NCI-H1417 treated with DMSO at 0.1 percent for 48 hours (cell line): ENCODE measurements around the gene SH3PXD2A.
"Not testable (repeated sequence)": the region's sequence is repeated elsewhere in the genome, so short reads cannot be mapped to it uniquely, and the experiment has no call there.

Source experiments
- DNase-seq: peaks from one replicate; lab custom pipeline; 2025; lab: John Stamatoyannopoulos, UW

The SH3PXD2A gene

DNA sequence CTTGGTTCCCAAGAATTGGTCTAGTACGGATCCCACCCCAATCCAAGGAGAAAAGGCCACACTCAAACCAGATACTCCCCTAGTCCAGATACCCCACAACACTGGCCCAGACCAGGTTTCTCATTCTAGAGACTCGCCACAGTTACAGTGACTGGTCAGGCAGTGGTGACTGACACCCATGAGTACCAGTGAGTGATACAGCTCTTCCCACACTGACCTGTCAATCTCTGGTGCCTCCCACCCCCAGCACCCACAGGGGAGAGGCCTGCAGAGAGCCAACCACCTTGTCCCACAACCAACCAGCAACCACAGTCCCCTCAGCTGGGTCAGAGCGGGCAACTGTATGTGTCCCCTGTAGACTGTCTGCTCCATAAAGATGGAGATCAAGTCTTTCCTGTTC lies 209.1 kb downstream of the SH3PXD2A start:
- DNase-seq = no peak

DNA sequence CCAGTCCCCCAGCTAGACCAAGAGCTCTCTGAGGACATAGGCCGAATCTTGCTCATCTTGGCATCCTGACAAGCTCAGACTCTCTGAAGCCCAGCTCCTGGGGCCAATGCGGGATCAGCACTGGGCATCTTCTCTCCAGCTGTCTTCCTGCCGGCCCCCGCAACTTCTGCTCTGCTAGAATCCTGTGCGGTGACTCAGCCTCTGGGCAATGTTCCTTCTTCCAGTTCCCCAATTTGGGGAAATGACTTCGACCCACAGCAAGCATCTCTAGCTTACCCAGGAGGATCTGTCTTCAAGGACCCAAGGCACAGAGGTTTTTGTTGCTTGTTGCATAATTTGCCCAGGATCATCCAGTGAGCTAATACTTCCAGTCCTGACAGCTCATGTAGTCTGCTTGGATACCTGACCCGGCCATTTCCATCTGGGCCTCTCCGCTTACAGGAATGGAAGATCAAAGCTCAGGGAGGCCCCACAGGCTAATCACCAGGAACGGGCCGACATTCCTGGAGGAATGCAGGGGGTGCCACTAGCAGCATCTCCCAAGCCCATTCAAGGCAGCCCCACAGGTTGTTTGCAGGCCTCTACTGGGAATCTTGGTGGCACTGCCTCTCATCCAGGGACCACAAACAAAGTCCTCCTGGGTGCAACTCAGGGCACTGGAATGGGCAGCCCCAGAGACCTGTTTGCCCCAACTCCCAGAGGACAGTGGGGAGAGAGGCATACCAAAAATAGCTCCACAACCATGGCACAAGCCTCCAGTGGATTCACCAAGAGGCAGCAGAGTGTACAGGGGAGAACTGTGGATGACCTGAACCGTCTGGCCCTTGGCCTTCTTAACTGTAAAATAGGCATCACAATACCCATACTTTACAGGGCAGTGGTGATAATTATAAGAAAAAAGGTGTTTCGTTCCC lies 210.0 kb downstream of the SH3PXD2A start:
- no peak for DNase-seq

DNA sequence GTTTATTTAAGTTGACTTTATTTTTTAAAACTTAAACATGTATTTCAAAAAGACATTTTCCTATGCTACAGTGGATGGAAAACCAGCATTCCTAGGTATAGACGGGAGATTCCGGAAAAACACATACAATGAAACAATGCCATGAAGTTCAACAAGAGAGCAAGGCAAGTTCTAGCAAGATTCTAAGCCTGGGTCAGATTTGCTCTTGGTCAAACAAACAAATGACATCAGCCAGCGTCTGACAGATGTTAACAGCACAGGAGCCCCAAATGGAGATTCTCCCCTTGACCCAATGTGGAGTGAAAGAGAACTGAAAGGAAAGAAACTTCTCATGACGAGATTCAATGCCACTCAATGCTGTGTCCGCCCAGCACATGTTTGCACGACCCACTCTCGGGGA lies 212.0 kb downstream of the SH3PXD2A start:
- DNase-seq = no peak

- no peak for DNase-seq
Observed at GRCh38 chr10:103641326-103641725, 214.1 kb downstream of the SH3PXD2A start.

DNA sequence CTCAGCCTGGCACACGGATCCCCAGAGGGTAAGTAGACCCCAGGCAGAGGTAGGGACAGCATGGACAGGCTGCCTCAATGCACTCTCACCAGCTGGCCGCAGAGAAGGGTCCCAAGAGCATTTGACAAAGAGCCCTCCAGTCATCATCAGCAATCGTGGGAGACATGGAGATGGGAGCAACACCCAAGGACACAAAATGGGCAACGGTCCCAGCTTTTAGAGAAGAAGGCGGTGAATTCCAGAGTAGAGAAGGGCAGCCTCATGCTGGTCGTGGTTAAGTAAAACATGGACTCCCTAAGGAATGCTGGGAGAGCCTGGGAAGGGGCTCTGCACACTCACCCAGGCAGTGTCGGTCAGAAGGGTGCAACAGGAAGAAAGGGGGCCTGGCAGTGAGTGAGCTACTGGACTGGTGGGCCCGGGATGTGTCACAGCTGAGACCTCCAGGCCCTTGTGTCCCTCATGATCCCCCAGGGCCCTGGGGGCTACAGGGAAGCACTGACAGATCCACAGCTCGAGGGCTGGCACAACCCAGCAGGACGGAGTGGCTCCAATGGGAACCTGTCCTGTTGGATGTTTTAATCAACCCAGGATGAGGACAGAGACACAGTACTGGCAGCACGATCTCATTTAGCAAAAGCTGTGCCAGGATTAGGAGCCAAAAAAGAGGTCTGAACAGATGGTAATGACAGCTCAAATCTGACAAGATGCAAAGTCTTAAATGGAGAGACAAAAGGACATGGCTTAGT lies 214.8 kb downstream of the SH3PXD2A start:
- no peak for DNase-seq

GRCh38 chr10:103638948-103639347 lies 216.4 kb downstream of the SH3PXD2A start:
- no peak for DNase-seq

DNA sequence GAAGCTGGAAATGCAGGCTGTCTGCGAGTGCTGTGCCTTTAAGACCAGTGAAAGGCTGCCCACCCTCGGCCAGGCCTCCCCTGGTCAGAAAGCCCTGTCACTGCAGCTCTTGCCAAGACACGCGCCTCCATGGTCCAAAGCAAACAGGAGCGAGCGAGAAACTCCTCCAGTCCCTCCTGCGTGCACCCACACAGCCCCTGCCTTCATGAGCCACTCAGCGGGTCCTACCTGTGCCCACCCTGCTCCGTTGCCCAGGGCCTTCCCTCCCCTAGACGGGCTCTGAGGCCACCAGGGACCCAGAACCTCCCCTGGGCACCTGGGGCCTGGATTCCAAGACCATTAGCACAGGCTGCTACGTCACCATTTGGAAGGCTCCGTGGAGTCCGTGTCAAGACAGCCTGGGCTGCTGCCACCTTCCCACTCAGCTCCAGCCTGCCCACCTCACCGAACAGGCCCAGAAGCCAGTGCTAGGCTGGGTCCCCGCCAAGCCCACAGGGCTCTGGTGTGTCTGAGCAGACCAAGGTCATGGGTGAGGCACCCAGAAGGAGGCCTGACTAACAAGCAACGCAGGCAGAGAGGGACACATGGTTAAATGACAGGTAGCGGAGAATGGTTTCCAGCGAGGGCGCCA lies 217.3 kb downstream of the SH3PXD2A start:
- no peak for DNase-seq

DNA sequence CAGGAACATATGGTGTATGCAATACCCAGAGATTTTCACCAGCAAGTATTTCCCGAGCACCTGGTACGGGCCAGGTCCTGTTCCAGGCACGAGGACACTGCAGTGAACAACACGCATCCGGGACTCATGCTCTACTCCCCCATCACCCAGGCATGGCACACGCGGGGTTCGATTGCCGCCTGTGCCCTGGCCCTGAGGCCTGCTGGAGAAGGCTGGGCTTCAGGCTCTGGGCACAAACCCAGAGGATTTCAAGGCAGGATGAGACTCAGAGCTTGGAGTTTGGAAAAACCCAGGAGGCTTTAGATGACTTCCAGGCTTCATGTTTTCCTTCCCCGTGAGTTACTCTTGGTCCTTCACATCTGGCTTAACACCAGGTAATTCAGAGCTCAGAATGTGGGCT lies 218.4 kb downstream of the SH3PXD2A start:
- DNase-seq = no peak

GRCh38 chr10:103636492-103636891 lies 218.9 kb downstream of the SH3PXD2A start:
- DNase-seq = no peak

DNA sequence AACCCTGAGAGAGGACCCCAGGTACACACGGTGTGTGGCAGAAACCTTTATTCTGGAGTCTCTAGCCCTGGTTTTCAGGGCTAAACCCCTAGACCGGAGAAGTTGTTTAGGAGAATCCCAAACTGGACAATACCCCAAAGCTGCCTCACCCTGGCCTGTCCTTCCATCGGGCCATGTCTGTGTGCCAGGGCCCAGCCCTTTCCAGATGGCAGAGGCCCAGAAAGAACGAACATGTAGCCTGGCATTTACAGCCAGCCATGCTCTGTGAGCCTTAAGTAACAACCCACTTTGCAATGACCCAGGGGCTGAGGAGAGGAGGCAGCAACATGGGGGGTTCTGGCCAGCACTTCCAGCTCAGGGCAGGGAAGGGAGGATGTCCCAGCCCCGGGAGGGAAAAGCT lies 219.8 kb downstream of the SH3PXD2A start:
- no peak for DNase-seq

DNA sequence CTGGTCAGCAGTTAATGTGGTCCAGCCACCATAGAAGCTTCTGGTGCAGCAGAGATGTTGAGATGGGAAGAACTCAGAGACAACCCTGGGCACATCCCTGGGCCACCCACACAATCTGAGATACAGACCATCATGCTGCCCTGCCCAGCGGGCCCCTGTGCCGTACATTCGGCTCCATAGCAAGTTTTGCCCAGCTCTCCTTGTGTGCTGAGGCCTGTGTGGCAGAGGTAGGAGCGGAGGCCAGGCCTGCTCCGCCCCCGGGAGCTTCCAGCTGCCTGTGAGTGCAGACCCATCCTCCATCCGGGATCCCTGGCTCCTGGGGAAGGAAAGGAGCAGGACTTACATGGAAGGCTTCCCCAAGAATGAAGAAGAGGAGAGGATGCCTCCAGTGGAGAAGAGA lies 221.5 kb downstream of the SH3PXD2A start:
- no peak for DNase-seq

GRCh38 chr10:103632871-103633270 lies 222.5 kb downstream of the SH3PXD2A start:
- not testable (repeated sequence) for DNase-seq

GRCh38 chr10:103632247-103632642 lies 223.1 kb downstream of the SH3PXD2A start:
- DNase-seq = no peak

DNA sequence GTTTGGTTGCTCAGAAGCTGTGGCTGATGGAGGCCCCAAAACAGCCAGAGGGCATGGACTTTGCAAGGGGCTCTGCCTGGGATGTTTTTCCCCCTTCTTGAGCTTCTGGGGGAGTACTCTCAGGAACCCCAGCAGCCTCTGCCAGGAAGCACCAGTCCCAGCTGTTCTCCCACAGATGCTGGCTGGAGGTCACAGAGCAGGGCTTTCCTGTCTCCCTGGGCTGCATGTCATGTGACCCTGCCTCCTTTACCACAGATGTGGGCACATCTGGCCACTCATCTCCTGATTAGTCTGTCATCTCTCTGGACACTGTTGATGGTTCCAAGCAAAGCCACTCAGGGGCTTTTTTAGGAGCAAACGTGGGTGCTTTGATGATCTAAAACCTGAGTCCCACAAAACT lies 225.2 kb downstream of the SH3PXD2A start:
- no peak for DNase-seq

DNA sequence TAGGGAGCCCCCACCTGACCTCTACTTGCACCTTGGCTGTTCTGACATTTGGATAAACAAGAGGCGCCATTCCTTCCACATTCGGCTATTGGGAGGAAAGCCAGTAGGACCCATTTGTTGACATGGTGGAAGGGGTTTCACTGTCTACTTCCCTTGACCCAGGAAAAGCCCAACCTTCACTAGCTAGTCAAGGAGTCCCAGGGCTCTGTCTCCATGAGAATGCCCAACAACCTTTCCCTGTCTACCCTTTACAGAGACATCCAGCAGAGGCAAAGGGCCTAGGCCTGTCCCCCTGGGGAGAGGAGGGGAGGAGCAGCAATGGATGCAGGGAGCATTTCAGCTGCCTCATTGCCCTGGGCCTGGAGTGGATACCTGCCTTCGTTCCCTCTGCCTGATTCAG lies 225.8 kb downstream of the SH3PXD2A start:
- no peak for DNase-seq

DNA sequence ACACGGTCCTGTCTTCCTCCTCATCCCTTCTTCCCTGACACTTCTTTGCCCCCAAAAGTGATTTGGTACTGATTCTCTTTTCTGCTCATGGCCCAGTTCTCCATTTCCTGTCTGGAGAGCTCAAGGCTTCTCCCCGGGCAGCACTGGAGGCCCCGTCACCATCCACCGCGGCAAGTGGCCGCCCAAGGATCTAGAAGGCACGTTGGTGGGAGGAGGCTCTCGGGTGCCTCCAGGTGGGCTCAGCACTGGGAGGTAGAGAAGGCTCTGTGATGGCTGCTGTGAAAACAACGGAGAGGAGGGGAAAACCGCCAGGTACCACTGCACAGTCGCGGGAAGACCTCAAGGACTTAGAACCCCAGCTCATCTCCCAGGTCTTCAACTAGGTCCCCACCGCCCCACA lies 227.5 kb downstream of the SH3PXD2A start:
- DNase-seq = no peak

DNA sequence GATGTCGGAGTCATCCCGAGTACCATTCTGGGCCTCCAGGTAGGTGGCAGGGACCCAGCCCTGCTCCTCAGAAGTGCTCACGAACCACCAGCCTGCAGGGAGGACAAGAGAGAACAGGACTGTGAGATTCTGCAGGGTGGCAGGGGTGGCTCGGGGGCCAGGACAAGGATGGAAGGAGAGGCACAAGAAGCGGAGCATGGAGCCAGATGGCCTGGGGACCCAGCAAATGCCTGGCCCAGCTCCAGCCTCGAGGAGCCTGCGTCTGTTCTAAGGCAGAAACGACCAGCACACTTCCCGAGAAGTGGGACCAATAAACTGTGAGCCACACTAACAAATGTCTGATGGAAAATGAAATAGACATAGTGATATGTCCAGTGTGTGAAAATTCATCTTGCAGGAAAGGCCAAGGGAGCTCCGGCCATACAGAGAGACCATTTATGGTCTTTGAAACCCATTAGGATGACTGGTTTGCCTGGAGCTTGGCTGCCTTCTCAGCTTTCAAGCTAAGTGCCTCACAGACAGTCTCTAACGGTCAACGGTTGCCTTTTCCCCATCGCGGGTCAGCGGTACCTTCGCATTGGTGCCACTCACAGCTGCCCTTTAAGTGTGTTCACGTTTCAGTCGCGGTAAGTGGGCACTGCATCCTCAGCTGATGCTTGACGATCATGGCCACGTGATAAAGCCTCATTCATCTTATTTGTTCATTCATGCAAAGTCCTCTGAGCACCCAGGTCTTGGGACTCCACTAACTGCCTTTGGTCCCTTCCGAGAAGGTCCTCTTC lies 228.1 kb downstream of the SH3PXD2A start:
- DNase-seq = no peak

DNA sequence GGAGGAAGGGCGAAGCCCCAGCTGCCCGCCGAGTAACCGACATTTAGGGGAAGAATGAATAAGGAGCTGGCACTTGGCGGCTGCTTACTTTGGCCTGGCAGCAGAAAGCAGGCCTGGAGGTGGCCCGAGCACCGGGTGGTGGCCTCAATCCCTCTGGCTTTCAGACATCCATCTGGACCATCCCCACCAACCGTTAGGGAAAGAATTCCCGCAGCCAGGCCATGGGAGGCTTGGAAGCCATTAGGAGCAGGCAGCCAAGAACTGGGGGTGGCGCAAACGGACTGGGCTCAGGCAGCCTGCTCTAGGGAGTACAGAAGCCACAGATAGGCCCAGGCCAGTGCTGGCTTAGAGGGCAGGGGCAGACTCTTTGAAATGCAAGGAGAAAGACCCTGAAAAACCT lies 229.2 kb downstream of the SH3PXD2A start:
- DNase-seq = no peak

- DNase-seq = no peak
Observed at GRCh38 chr10:103622935-103623574, 232.3 kb downstream of the SH3PXD2A start.

DNA sequence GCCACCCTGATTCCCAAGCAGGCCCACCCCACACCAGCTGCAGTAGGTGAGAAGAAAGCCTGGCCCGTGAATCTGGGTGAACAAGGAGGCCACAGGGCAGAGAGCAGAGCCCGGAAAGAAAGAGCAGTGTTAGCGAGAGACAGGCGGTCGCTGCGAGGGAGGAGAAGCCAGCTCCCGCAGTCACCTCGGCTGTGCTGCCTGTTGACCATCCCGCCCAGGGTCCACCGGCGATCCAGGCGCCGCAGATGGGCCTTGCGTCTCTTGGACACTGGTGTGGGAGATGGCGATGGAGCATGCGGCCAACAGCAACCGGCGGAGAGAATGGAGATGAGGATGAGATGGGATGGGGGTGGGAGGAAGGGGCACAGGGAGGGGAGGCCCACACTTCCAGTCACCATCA lies 233.1 kb downstream of the SH3PXD2A start:
- DNase-seq = no peak

GRCh38 chr10:103621783-103622125 lies 233.6 kb downstream of the SH3PXD2A start:
- DNase-seq = no peak
